ENCODE measurements around the gene GPR142. TPM values are rescaled to one million over a fixed set of nuclear protein-coding genes. Genes with fewer than 3 reads are reported as not detected.

Gene GPR142
- polyA plus RNA-seq, 1 donor (not counting 4 experiments of a cell fraction or from before 2014, with no cell fraction given): not detected

DNA sequence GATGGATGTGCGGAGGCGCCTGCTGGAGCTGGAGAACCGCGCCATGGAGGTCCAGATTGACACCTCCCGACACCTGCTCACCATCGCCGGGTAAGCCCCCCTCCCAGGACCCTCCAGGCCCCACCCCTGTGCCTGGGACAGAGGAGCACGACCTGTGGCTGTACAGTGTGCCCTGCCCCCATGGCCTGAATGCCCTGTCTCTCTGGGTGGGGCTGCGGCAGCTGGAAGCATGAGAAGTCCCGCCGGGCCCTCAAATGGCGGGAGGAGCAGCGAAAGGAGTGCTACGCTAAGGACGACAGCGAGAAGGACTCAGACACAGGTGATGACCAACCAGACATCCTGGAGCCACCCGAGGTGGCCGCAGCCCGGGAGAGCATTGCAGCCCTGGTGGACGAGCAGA, 16.8 kb upstream of the GPR142 start:
- H3K36me3 ChIP-seq (ENCODE audit: control insufficient read depth in 2 of 2, extremely low read depth in 1 of 2, insufficient read depth in 2 of 2, low read length in 2 of 2): no peaks in the 10 kb centered on the region
- H3K4me2 ChIP-seq (ENCODE audit: control insufficient read depth, extremely low read depth, insufficient read depth, low read depth, low read length): no peak overlapping the region
- peaks cover 45% of the 10 kb centered on the region for H3K27me3 ChIP-seq (ENCODE audit: control insufficient read depth, extremely low read depth, insufficient read depth, low read length)
- peaks cover 9% of the 10 kb centered on the region for H3K4me1 ChIP-seq (ENCODE audit: control insufficient read depth, extremely low read depth, insufficient read depth, low read length)
- H3K9me1 ChIP-seq (ENCODE audit: control insufficient read depth, extremely low read depth, insufficient read depth, low read length): no peaks in the 10 kb centered on the region
- H3K9me3 ChIP-seq (ENCODE audit: control insufficient read depth, low read depth, low read length): no peaks in the 10 kb centered on the region
- no peak overlapping the region for H2AFZ ChIP-seq (ENCODE audit: control insufficient read depth, low read length)
- H3K27ac ChIP-seq (ENCODE audit: control insufficient read depth, insufficient read depth, low read length): no peak overlapping the region
- DNase-seq (ENCODE audit: low read depth, low spot score): no peak
- dilution Hi-C loops (cut with MboI; ENCODE audit: extremely low pct_ligation_motif_present, low sequenced_read_pairs): no loop called here
- no peak for FAIRE-seq
- no peak overlapping the region for H3K9ac ChIP-seq (ENCODE audit: control insufficient read depth, extremely low read depth, insufficient read depth, low read length)
- no peak overlapping the region for H3K4me3 ChIP-seq (ENCODE audit: control insufficient read depth in 2 of 3, extremely low read depth in 1 of 3, insufficient read depth in 2 of 3, low read depth in 1 of 3, low read length in 3 of 3)
- TF ChIP-seq, protein P1, sequence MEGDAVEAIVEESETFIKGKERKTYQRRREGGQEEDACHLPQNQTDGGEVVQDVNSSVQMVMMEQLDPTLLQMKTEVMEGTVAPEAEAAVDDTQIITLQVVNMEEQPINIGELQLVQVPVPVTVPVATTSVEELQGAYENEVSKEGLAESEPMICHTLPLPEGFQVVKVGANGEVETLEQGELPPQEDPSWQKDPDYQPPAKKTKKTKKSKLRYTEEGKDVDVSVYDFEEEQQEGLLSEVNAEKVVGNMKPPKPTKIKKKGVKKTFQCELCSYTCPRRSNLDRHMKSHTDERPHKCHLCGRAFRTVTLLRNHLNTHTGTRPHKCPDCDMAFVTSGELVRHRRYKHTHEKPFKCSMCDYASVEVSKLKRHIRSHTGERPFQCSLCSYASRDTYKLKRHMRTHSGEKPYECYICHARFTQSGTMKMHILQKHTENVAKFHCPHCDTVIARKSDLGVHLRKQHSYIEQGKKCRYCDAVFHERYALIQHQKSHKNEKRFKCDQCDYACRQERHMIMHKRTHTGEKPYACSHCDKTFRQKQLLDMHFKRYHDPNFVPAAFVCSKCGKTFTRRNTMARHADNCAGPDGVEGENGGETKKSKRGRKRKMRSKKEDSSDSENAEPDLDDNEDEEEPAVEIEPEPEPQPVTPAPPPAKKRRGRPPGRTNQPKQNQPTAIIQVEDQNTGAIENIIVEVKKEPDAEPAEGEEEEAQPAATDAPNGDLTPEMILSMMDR (optimal IDR thresholded peaks at IDR 0.05 in 1 of 3, IDR thresholded peaks at IDR 0.05 in 1 of 3, conservative IDR thresholded peaks at IDR 0.05 in 1 of 3; ENCODE audit: extremely low read depth in 1 of 3, insufficient read depth in 2 of 3, low read length in 3 of 3): no peak
- TF ChIP-seq EZH2 (IDR thresholded peaks at IDR 0.05; ENCODE audit: low read length): no peak
- H3K79me2 ChIP-seq (ENCODE audit: control insufficient read depth, insufficient read depth, low read length): no peaks in the 10 kb centered on the region
- H4K20me1 ChIP-seq (ENCODE audit: control insufficient read depth, extremely low read depth, insufficient read depth, low read length): no peaks in the 10 kb centered on the region

DNA sequence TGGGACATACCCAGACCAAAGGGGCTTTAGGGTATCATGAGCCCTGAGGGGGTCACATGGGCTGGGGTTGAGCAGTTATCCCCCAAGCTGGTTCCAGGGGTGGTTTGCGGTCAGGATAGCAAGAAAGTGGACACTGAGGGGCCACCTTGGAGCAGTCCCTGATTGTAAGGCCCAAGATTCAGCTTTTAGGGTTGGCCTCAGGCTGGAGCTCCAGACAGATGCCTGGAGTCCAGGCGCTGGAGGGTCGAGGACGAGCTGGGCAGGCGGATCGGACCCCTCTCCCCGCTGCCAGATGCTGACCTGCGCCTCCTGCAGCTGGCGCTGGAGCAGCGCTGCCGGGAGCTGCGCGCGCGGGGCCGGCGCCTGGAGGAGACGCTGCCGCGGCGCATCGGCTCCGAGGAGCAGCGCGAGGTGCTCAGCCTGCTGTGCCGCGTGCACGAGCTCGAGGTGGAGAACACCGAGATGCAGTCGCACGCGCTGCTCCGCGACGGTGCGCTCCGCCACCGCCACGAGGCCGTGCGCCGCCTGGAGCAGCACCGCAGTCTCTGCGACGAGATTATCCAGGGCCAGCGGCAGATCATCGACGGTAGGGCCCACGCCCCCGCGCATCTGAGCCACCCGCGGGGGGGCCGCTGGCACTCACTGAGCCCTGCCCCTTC, 15.6 kb upstream of the GPR142 start:
- Histone ChIP-seq H3K79me2 (ENCODE audit: control insufficient read depth, insufficient read depth, low read length) (no peaks in the 10 kb centered on the region), H3K4me2 (ENCODE audit: control insufficient read depth, extremely low read depth, insufficient read depth, low read depth, low read length) (no peak overlapping the region), H3K9me3 (ENCODE audit: control insufficient read depth, low read depth, low read length) (no peaks in the 10 kb centered on the region), H3K4me1 (ENCODE audit: control insufficient read depth, extremely low read depth, insufficient read depth, low read length) (no peaks in the 10 kb centered on the region), H3K27ac (ENCODE audit: control insufficient read depth, insufficient read depth, low read length) (no peak overlapping the region), H3K27me3 (ENCODE audit: control insufficient read depth, extremely low read depth, insufficient read depth, low read length) (peaks cover 57% of the 10 kb centered on the region), H3K9me1 (ENCODE audit: control insufficient read depth, extremely low read depth, insufficient read depth, low read length) (no peaks in the 10 kb centered on the region), H2AFZ (ENCODE audit: control insufficient read depth, low read length) (no peak overlapping the region), H4K20me1 (ENCODE audit: control insufficient read depth, extremely low read depth, insufficient read depth, low read length) (no peaks in the 10 kb centered on the region), H3K36me3 (ENCODE audit: control insufficient read depth in 2 of 2, extremely low read depth in 1 of 2, insufficient read depth in 2 of 2, low read length in 2 of 2) (no peaks in the 10 kb centered on the region), H3K4me3 (ENCODE audit: control insufficient read depth in 2 of 3, extremely low read depth in 1 of 3, insufficient read depth in 2 of 3, low read depth in 1 of 3, low read length in 3 of 3) (no peak overlapping the region), H3K9ac (ENCODE audit: control insufficient read depth, extremely low read depth, insufficient read depth, low read length) (no peak overlapping the region)
- TF ChIP-seq EZH2 (IDR thresholded peaks at IDR 0.05; ENCODE audit: low read length): no peak
- TF ChIP-seq, protein P1 (optimal IDR thresholded peaks at IDR 0.05 in 1 of 3, IDR thresholded peaks at IDR 0.05 in 1 of 3, conservative IDR thresholded peaks at IDR 0.05 in 1 of 3; ENCODE audit: extremely low read depth in 1 of 3, insufficient read depth in 2 of 3, low read length in 3 of 3): peak in 1 of 3 experiments; percentile 16
- dilution Hi-C loops (cut with MboI; ENCODE audit: extremely low pct_ligation_motif_present, low sequenced_read_pairs): no loop called here
- DNase-seq (ENCODE audit: low read depth, low spot score) (no peak), FAIRE-seq (no peak)

All from keratinocyte (primary cell).